ENCODE measurements around the gene CTDSPL. TPM values are rescaled to one million over a fixed set of nuclear protein-coding genes. Genes with fewer than 3 reads are reported as not detected.

The CTDSPL gene
- total and polyA plus RNA-seq, 2 experiments from 2014 or later: 15.3 to 22.3 TPM

GRCh38 chr3:37885814-37886213 is 24.1 kb downstream of the CTDSPL start:
- H3K36me3 ChIP-seq: no peaks in the 10 kb centered on the region
- no peaks in the 10 kb centered on the region for H3K27me3 ChIP-seq
- H3K4me3 ChIP-seq: no peak overlapping the region
- TF ChIP-seq, protein P1, sequence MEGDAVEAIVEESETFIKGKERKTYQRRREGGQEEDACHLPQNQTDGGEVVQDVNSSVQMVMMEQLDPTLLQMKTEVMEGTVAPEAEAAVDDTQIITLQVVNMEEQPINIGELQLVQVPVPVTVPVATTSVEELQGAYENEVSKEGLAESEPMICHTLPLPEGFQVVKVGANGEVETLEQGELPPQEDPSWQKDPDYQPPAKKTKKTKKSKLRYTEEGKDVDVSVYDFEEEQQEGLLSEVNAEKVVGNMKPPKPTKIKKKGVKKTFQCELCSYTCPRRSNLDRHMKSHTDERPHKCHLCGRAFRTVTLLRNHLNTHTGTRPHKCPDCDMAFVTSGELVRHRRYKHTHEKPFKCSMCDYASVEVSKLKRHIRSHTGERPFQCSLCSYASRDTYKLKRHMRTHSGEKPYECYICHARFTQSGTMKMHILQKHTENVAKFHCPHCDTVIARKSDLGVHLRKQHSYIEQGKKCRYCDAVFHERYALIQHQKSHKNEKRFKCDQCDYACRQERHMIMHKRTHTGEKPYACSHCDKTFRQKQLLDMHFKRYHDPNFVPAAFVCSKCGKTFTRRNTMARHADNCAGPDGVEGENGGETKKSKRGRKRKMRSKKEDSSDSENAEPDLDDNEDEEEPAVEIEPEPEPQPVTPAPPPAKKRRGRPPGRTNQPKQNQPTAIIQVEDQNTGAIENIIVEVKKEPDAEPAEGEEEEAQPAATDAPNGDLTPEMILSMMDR (IDR thresholded peaks at IDR 0.05; ENCODE audit: low read depth, low read length): no peak
- peaks cover 8% of the 10 kb centered on the region for H3K4me1 ChIP-seq (ENCODE audit: low read depth)
- no peaks in the 10 kb centered on the region for H3K9me3 ChIP-seq (ENCODE audit: low read depth)
- no peak for DNase-seq (ENCODE audit: low read depth in 1 of 2, low spot score in 1 of 2)
- H3K27ac ChIP-seq: no peak overlapping the region

- H3K4me1 ChIP-seq (ENCODE audit: low read depth): peaks cover 8% of the 10 kb centered on the region
- TF ChIP-seq, protein P1 (IDR thresholded peaks at IDR 0.05; ENCODE audit: low read depth, low read length): no peak
- H3K27ac ChIP-seq: no peak overlapping the region
- no peaks in the 10 kb centered on the region for H3K9me3 ChIP-seq (ENCODE audit: low read depth)
- no peaks in the 10 kb centered on the region for H3K36me3 ChIP-seq
- no peaks in the 10 kb centered on the region for H3K27me3 ChIP-seq
- H3K4me3 ChIP-seq: no peak overlapping the region
- no peak for DNase-seq (ENCODE audit: low read depth in 1 of 2, low spot score in 1 of 2)
These were observed 24.7 kb downstream of the CTDSPL start for GRCh38 chr3:37886395-37886794.

- TF ChIP-seq, protein P1 (IDR thresholded peaks at IDR 0.05; ENCODE audit: low read depth, low read length): no peak
- H3K27me3 ChIP-seq: no peaks in the 10 kb centered on the region
- peaks cover 8% of the 10 kb centered on the region for H3K4me1 ChIP-seq (ENCODE audit: low read depth)
- H3K27ac ChIP-seq: no peak overlapping the region
- no peaks in the 10 kb centered on the region for H3K9me3 ChIP-seq (ENCODE audit: low read depth)
- no peak overlapping the region for H3K4me3 ChIP-seq
- no peaks in the 10 kb centered on the region for H3K36me3 ChIP-seq
- DNase-seq (ENCODE audit: low read depth in 1 of 2, low spot score in 1 of 2): no peak
These were observed 25.4 kb downstream of the CTDSPL start for GRCh38 chr3:37887062-37887461.

GRCh38 chr3:37887824-37888223 is 26.1 kb downstream of the CTDSPL start:
- H3K27ac ChIP-seq: no peak overlapping the region
- H3K36me3 ChIP-seq: no peaks in the 10 kb centered on the region
- DNase-seq (ENCODE audit: low read depth in 1 of 2, low spot score in 1 of 2): no peak
- TF ChIP-seq, protein P1 (IDR thresholded peaks at IDR 0.05; ENCODE audit: low read depth, low read length): no peak
- H3K4me1 ChIP-seq (ENCODE audit: low read depth): peaks cover 9% of the 10 kb centered on the region
- no peak overlapping the region for H3K4me3 ChIP-seq
- H3K27me3 ChIP-seq: no peaks in the 10 kb centered on the region
- H3K9me3 ChIP-seq (ENCODE audit: low read depth): no peaks in the 10 kb centered on the region

DNA sequence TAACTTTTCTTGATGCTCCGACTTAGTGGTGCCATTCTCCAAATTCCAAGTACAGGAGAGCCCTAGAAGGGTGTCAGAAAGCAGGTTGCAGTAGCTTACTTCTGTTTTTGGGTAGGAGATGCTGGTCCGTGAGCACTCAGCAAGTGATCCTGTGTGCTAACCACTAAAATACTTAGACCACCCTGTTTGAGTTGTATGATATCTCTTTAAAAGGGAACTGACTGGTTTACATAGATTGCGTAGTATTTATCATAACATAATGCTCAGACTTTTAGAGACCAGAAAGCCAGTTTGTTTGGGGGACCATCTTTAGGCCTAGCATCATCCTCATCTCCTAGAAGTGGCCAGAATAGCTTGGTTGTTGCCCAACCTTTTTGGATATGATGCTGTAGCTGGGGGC is 26.7 kb downstream of the CTDSPL start:
- TF ChIP-seq, protein P1 (IDR thresholded peaks at IDR 0.05; ENCODE audit: low read depth, low read length): no peak
- Histone ChIP-seq H3K36me3 (no peaks in the 10 kb centered on the region), H3K27me3 (no peaks in the 10 kb centered on the region), H3K9me3 (ENCODE audit: low read depth) (no peaks in the 10 kb centered on the region), H3K4me3 (no peak overlapping the region), H3K27ac (no peak overlapping the region), H3K4me1 (ENCODE audit: low read depth) (peaks cover 15% of the 10 kb centered on the region)
- DNase-seq (ENCODE audit: low read depth in 1 of 2, low spot score in 1 of 2): no peak

DNA sequence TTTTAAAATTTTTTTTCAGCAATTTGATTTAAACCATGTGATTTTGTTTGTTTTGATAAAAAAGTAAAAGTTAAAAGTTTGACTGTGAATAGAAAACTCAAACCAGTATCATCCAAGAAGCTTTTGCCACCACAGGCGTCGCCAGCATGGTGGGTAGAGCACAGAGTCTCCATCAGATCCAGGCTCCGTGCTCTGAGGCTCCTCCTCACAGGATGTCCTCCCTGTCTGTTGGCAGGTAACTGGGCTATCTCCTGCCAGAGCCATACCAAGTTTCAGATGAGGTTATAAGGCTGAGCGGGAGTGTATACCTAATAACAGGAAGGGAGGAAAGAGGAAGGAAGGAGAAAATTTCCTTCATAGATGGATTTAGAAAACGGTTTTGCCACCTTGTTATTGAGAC is 28.8 kb downstream of the CTDSPL start:
- Histone ChIP-seq H3K36me3 (no peaks in the 10 kb centered on the region), H3K27ac (no peak overlapping the region), H3K4me3 (no peak overlapping the region), H3K27me3 (no peaks in the 10 kb centered on the region), H3K4me1 (ENCODE audit: low read depth) (peaks cover 7% of the 10 kb centered on the region), H3K9me3 (ENCODE audit: low read depth) (no peaks in the 10 kb centered on the region)
- DNase-seq (ENCODE audit: low read depth in 1 of 2, low spot score in 1 of 2): no peak
- TF ChIP-seq, protein P1 (IDR thresholded peaks at IDR 0.05; ENCODE audit: low read depth, low read length): no peak
